Erythroblast (primary cell): ENCODE data around the gene ESYT2.

ENCODE experiments used
- GATA1 ChIP-seq: IDR thresholded peaks from 2 replicates; pipeline ENCODE4 v1.6.1; 2011; ENCODE audit warnings: low read depth, mild to moderate bottlenecking, control low read depth, low read length, moderate library complexity
- POLR2A ChIP-seq: IDR thresholded peaks from 2 replicates; pipeline ENCODE4 v1.6.1; 2011; ENCODE audit warnings: mild to moderate bottlenecking, low read length

DNA sequence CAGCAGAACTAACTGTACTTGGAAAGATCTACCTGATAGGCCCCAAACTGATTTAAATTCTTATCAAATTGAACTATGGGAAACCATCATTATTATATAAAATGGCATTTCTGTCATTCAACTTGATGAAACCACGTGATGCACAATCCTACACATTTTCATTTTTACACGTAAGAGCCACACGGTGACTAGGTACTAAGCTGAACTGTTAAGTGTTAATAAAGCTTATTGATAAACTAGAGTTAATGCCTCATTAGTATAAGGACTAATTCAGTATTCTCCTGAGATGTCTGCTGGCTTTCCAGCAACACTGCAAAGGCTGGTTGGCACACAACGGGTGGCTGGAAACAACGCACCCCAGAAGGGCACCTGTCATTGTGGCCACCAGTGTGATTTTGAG is 129.3 kb downstream of the ESYT2 start:
- TF ChIP-seq POLR2A, result no peak
- no peak for TF ChIP-seq GATA1
